Measurements from ENCODE around the gene GRPEL1.

GRPEL1 gene

GRCh38 chr4:7063362-7063761 is 4.5 kb downstream of the GRPEL1 start:
- no peak for DNase-seq (ENCODE audit: low read depth)

- DNase-seq (ENCODE audit: low read depth): no peak
Observed at GRCh38 chr4:7062816-7063215, 5.0 kb downstream of the GRPEL1 start.

GRCh38 chr4:7061815-7062214 is 6.0 kb downstream of the GRPEL1 start:
- no peak for DNase-seq (ENCODE audit: low read depth)

GRCh38 chr4:7060346-7061150 is 7.3 kb downstream of the GRPEL1 start:
- no peak for DNase-seq (ENCODE audit: low read depth)

GRCh38 chr4:7059662-7060061 is 8.2 kb downstream of the GRPEL1 start:
- DNase-seq (ENCODE audit: low read depth): no peak

GRCh38 chr4:7058792-7059191 is 9.1 kb downstream of the GRPEL1 start:
- DNase-seq (ENCODE audit: low read depth): no peak

GRCh38 chr4:7055990-7056325 is 11.9 kb downstream of the GRPEL1 start:
- DNase-seq (ENCODE audit: low read depth): no peak

GRCh38 chr4:7055111-7055989 is 12.5 kb downstream of the GRPEL1 start:
- no peak for DNase-seq (ENCODE audit: low read depth)

GRCh38 chr4:7054106-7054880 is 13.6 kb downstream of the GRPEL1 start:
- DNase-seq (ENCODE audit: low read depth): no peak

GRCh38 chr4:7052923-7053715 is 14.7 kb downstream of the GRPEL1 start:
- no peak for DNase-seq (ENCODE audit: low read depth)

GRCh38 chr4:7052313-7052712 is 15.6 kb downstream of the GRPEL1 start:
- no peak for DNase-seq (ENCODE audit: low read depth)

- no peak for DNase-seq (ENCODE audit: low read depth)
Observed at GRCh38 chr4:7051905-7052304, 16.0 kb downstream of the GRPEL1 start.

GRCh38 chr4:7051144-7051495 is 16.7 kb downstream of the GRPEL1 start:
- no peak for DNase-seq (ENCODE audit: low read depth)

- DNase-seq (ENCODE audit: low read depth): no peak
Observed at GRCh38 chr4:7050481-7051143, 17.3 kb downstream of the GRPEL1 start.

GRCh38 chr4:7049739-7050138 is 18.1 kb downstream of the GRPEL1 start:
- no peak for DNase-seq (ENCODE audit: low read depth)

- no peak for DNase-seq (ENCODE audit: low read depth)
Observed at GRCh38 chr4:7049295-7049694, 18.6 kb downstream of the GRPEL1 start.

GRCh38 chr4:7048642-7049041 is 19.2 kb downstream of the GRPEL1 start:
- DNase-seq (ENCODE audit: low read depth): no peak

GRCh38 chr4:7046971-7047370 is 20.9 kb downstream of the GRPEL1 start:
- DNase-seq (ENCODE audit: low read depth): no peak

GRCh38 chr4:7045961-7046921 is 21.6 kb downstream of the GRPEL1 start:
- no peak for DNase-seq (ENCODE audit: low read depth)

GRCh38 chr4:7045553-7045952 is 22.3 kb downstream of the GRPEL1 start:
- no peak for DNase-seq (ENCODE audit: low read depth)

Measured in stimulated activated CD4-positive, alpha-beta T cell treated with anti-CD3 and anti-CD28 coated beads, Interleukin-2, amount 100 ng/mL, for 4 hours (primary cell).